GM19043 (cell line): ENCODE results near the gene SLC10A3.

Experiments used
- ATAC-seq: cut with Tn5 transposase; IDR thresholded peaks from one replicate; pipeline ENCODE4 v1.9.1; 2021; ENCODE audit warnings: low read depth; ENCODE audit not compliant: unreplicated experiment

The SLC10A3 gene

GRCh38 chrX:154467556-154467955 lies 22.9 kb downstream of the SLC10A3 start:
- no peak for ATAC-seq

GRCh38 chrX:154466907-154467306 lies 23.5 kb downstream of the SLC10A3 start:
- ATAC-seq, result no peak

- ATAC-seq, result no peak
Measured at GRCh38 chrX:154466036-154466435, 24.4 kb downstream of the SLC10A3 start.

GRCh38 chrX:154465601-154466000 lies 24.8 kb downstream of the SLC10A3 start:
- no peak for ATAC-seq

GRCh38 chrX:154464806-154465365 lies 25.5 kb downstream of the SLC10A3 start:
- no peak for ATAC-seq

GRCh38 chrX:154463611-154464220 lies 26.7 kb downstream of the SLC10A3 start:
- no peak for ATAC-seq

GRCh38 chrX:154462396-154462795 lies 28.0 kb downstream of the SLC10A3 start:
- ATAC-seq, result no peak

- ATAC-seq, result no peak
Measured at GRCh38 chrX:154460326-154460725, 30.1 kb downstream of the SLC10A3 start.

- no peak for ATAC-seq
Measured at GRCh38 chrX:154459832-154460231, 30.6 kb downstream of the SLC10A3 start.

- ATAC-seq, result no peak
Measured at GRCh38 chrX:154458954-154459778, 31.3 kb downstream of the SLC10A3 start.

GRCh38 chrX:154458116-154458953 lies 32.1 kb downstream of the SLC10A3 start, which contains the start of gene PLXNA3:
Gene PLXNA3, plus strand, starts transcription at chrX:154458281. Its CDS starts 1,903 bp downstream, at chrX:154460184.
- peak; percentile 47 for ATAC-seq

- peak; percentile 40 for ATAC-seq
Measured at GRCh38 chrX:154457491-154458115, 32.8 kb downstream of the SLC10A3 start.

- no peak for ATAC-seq
Measured at GRCh38 chrX:154452823-154453222, 37.6 kb downstream of the SLC10A3 start.

- ATAC-seq, result no peak
Measured at GRCh38 chrX:154450312-154450711, 40.1 kb downstream of the SLC10A3 start.

GRCh38 chrX:154449618-154450017 lies 40.8 kb downstream of the SLC10A3 start:
- ATAC-seq, result no peak

- no peak for ATAC-seq
Measured at GRCh38 chrX:154448484-154448883, 41.9 kb downstream of the SLC10A3 start.

GRCh38 chrX:154446430-154446829 lies 44.0 kb downstream of the SLC10A3 start:
- no peak for ATAC-seq

GRCh38 chrX:154445776-154446175 lies 44.7 kb downstream of the SLC10A3 start:
- no peak for ATAC-seq

- no peak for ATAC-seq
Measured at GRCh38 chrX:154444755-154445246, 45.6 kb downstream of the SLC10A3 start.
